HepG2 (cell line): ENCODE measurements around the gene C20orf96. TPM values are rescaled to one million over a fixed set of nuclear protein-coding genes. Genes with fewer than 3 reads are reported as not detected.

Experiments used
- CCDC6 ChIP-seq: sonication (generic); formaldehyde crosslinking; IDR thresholded peaks from 2 replicates; pipeline ENCODE4 v1.8.1; 2022; ENCODE audit warnings: mild to moderate bottlenecking, missing genetic modification reagents, moderate library complexity
- ELF1 ChIP-seq: sonication (generic); formaldehyde crosslinking; IDR thresholded peaks from 2 replicates; pipeline ENCODE4 v1.4.0; 2020; ENCODE audit warnings: missing genetic modification reagents
- KLF9 ChIP-seq: IDR thresholded peaks from 2 replicates; pipeline ENCODE4 v1.6.1; 2016; ENCODE audit warnings: low read depth
- PRMT3 ChIP-seq: sonication (generic); formaldehyde crosslinking; IDR thresholded peaks from 2 replicates; pipeline ENCODE4 v1.8.1; 2022; ENCODE audit warnings: low read depth, mild to moderate bottlenecking, moderate library complexity, missing genetic modification reagents, borderline replicate concordance
- SRSF4 ChIP-seq: fragments of 200-400 bp; formaldehyde crosslinking; IDR thresholded peaks from one replicate; pipeline ENCODE4 v1.6.1; 2018; ENCODE audit warnings: mild to moderate bottlenecking, low read depth, low read length, moderate library complexity; ENCODE audit not compliant: poor library complexity, severe bottlenecking
- THAP8 ChIP-seq: sonication (generic); formaldehyde crosslinking; IDR thresholded peaks from 2 replicates; pipeline ENCODE4 v1.5.1; 2020; ENCODE audit warnings: missing genetic modification reagents, mild to moderate bottlenecking, borderline replicate concordance
- ZBTB4 ChIP-seq: sonication (generic); formaldehyde crosslinking; IDR thresholded peaks from 2 replicates; pipeline ENCODE4 v1.4.0; 2020; ENCODE audit warnings: missing genetic modification reagents, mild to moderate bottlenecking, borderline replicate concordance
- ZBTB42 ChIP-seq: sonication (generic); formaldehyde crosslinking; IDR thresholded peaks from 2 replicates; pipeline ENCODE4 v1.5.0; 2020; ENCODE audit warnings: mild to moderate bottlenecking, missing genetic modification reagents
- ZFP41 ChIP-seq: sonication (generic); formaldehyde crosslinking; IDR thresholded peaks from 2 replicates; pipeline ENCODE4 v1.4.0; 2020; ENCODE audit warnings: mild to moderate bottlenecking, missing genetic modification reagents, borderline replicate concordance
- ZNF264 ChIP-seq: sonication (generic); formaldehyde crosslinking; IDR thresholded peaks from 2 replicates; pipeline ENCODE4 v1.4.0; 2020; ENCODE audit warnings: missing genetic modification reagents
- ZNF329 ChIP-seq: sonication (generic); formaldehyde crosslinking; IDR thresholded peaks from 2 replicates; pipeline ENCODE4 v1.9.0; 2021; ENCODE audit warnings: low read depth, mild to moderate bottlenecking, missing genetic modification reagents
- ZNF609 ChIP-seq: sonication (generic); formaldehyde crosslinking; IDR thresholded peaks from 2 replicates; pipeline ENCODE4 v1.4.0; 2020; ENCODE audit warnings: mild to moderate bottlenecking, missing genetic modification reagents, borderline replicate concordance
- ZNF691 ChIP-seq: sonication (generic); formaldehyde crosslinking; IDR thresholded peaks from 2 replicates; pipeline ENCODE4 v1.4.0; 2020; ENCODE audit warnings: missing genetic modification reagents, low read depth, mild to moderate bottlenecking, borderline replicate concordance
- ZNF724P ChIP-seq: sonication (generic); formaldehyde crosslinking; IDR thresholded peaks from 2 replicates; pipeline ENCODE4 v1.8.0; 2022; ENCODE audit warnings: missing genetic modification reagents, borderline replicate concordance
- ZNF770 ChIP-seq: sonication (generic); formaldehyde crosslinking; IDR thresholded peaks from 2 replicates; pipeline ENCODE4 v1.5.0; 2020; ENCODE audit warnings: mild to moderate bottlenecking, missing genetic modification reagents
- polyA plus RNA-seq, 8 experiments: library from polyadenylated mRNA; depleted of rRNA in 3 of 8; stranded (reverse) in 7 of 8; unstranded in 1 of 8; fragments of >200 nt; fragmentation: Illumina TruSeq in 4 of 8; extraction: Trizol in 4 of 8; gene quantifications; 2 replicates each; pipeline versions ENCODE4 v1.2.1 to v1.2.3, GENCODE V29; 2011 to 2016; ENCODE audit warnings: low read depth in 4 of 8, missing spikeins in 1 of 8, mixed read lengths in 1 of 8; ENCODE audit not compliant: insufficient read depth in 1 of 8
- total RNA-seq, 5 experiments: library from RNA; depleted of rRNA; stranded (reverse); fragments of >200 nt; fragmentation: Illumina TruSeq; extraction: Trizol; gene quantifications; 2 replicates each; pipeline ENCODE4 v1.2.3, GENCODE V29; 2016; ENCODE audit warnings: low read depth in 1 of 5

Gene C20orf96
- total and polyA plus RNA-seq, 2 of the 13 experiments (the other 11 are each of a cell fraction or from before 2014, with no cell fraction given): 3.8 to 20.6 TPM

- TF ChIP-seq ZNF691 (CRISPR knock-in tag) (no peak; the same call in 1 of the 2 replicates), PRMT3 (CRISPR knock-in tag) (peak; percentile 28; the same call in 1 of the 2 replicates), ZNF724P (CRISPR knock-in tag) (peak; percentile 75; the same call in 1 of the 2 replicates), SRSF4 (no peak), ZNF609 (CRISPR knock-in tag) (peak; percentile 53), ZNF329 (CRISPR knock-in tag) (peak; percentile 13; the same call in 1 of the 2 replicates), ZNF770 (CRISPR knock-in tag) (0 out of 2 replicates have a peak, but pooled peaks have one; percentile 5), ZFP41 (CRISPR knock-in tag) (peak; percentile 83; the same call in 1 of the 2 replicates), CCDC6 (CRISPR knock-in tag) (0 out of 2 replicates have a peak, but pooled peaks have one; percentile 17), THAP8 (CRISPR knock-in tag) (peak; percentile 46; the same call in 1 of the 2 replicates), ZBTB4 (CRISPR knock-in tag) (peak; percentile 78; the same call in 1 of the 2 replicates), ELF1 (peak; percentile 35; the same call in 1 of the 2 replicates), ZBTB42 (no peak), ZNF264 (CRISPR knock-in tag) (no peak), KLF9 (CRISPR knock-in tag) (no peak)
Measured at GRCh38 chr20:297925-298775, 7.6 kb upstream of the C20orf96 start (continued).
